ENCODE measurements around the gene CLTCL1. TPM values are rescaled to one million over a fixed set of nuclear protein-coding genes. Genes with fewer than 3 reads are reported as not detected.

The CLTCL1 gene
- total and polyA plus RNA-seq, 3 donors from 2014 or later, result 46.6 to 107 (median 54.4) TPM

GRCh38 chr22:19290400-19291217 is 910 bp downstream of the CLTCL1 start:
- intact Hi-C loops (cut with DNase I; ENCODE audit: low total_unique reads), result no loop called here
- peak overlapping the region; percentile 73 to 97 for H3K4me3 ChIP-seq
- no peak for DNase-seq
- H3K9me3 ChIP-seq, result no peaks in the 10 kb centered on the region
- WGBS, 2 donors, result 14 to 18% methylated on average over 21 to 27 of the region's 27 CpGs
- TF ChIP-seq, protein P1, sequence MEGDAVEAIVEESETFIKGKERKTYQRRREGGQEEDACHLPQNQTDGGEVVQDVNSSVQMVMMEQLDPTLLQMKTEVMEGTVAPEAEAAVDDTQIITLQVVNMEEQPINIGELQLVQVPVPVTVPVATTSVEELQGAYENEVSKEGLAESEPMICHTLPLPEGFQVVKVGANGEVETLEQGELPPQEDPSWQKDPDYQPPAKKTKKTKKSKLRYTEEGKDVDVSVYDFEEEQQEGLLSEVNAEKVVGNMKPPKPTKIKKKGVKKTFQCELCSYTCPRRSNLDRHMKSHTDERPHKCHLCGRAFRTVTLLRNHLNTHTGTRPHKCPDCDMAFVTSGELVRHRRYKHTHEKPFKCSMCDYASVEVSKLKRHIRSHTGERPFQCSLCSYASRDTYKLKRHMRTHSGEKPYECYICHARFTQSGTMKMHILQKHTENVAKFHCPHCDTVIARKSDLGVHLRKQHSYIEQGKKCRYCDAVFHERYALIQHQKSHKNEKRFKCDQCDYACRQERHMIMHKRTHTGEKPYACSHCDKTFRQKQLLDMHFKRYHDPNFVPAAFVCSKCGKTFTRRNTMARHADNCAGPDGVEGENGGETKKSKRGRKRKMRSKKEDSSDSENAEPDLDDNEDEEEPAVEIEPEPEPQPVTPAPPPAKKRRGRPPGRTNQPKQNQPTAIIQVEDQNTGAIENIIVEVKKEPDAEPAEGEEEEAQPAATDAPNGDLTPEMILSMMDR (IDR thresholded peaks at IDR 0.05), result no peak
- TF ChIP-seq POLR2A (IDR thresholded peaks at IDR 0.05), result no peak
- H3K36me3 ChIP-seq (ENCODE audit: low read depth, missing control alignments), result no peaks in the 10 kb centered on the region
- peak overlapping the region; percentile 29 to 81 for H3K27ac ChIP-seq
- H3K4me1 ChIP-seq, result peaks cover 20% of the 10 kb centered on the region
- no peaks in the 10 kb centered on the region for H3K27me3 ChIP-seq

DNA sequence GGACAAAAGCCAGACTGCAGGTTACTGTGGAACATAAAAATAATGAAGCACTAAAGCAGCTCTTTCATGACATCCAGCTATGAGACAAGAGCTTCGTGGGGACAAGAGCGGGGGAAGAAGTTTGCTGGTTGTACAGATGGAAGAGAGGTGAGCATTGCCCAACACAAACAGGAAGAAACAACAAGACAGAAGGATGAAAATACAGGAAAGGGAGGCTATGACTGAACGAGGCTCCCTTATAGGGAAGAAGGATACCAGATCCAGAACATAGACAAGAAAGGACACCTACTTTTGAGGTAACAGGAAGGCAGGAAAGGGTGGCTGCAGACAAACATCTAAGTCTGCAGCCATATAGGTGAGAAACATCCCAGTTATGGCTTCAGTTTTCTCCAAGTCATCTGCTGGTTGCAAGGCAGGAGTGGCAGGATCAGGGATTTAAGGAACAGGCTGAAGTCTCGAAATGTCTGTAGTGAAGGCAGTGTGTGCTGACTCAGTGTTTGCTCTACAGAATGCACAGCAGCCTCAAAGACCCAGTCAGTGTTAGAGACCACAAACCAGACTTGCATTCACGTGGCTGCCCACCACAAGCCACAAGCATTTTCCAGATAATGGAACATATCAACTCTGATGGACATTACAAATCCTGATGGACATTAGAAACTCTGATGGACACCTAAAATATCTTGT is 1.9 kb downstream of the CLTCL1 start:
- Histone ChIP-seq H3K4me1 (peaks cover 20% of the 10 kb centered on the region), H3K36me3 (ENCODE audit: low read depth, missing control alignments) (no peaks in the 10 kb centered on the region), H3K9me3 (no peaks in the 10 kb centered on the region), H3K27me3 (no peaks in the 10 kb centered on the region), H3K27ac (no peak overlapping the region), H3K4me3 (no peak overlapping the region)
- intact Hi-C loops (cut with DNase I; ENCODE audit: low total_unique reads), result no loop called here
- 83 to 84% methylated on average over 5 of the region's 5 CpGs for WGBS, 2 donors
- TF ChIP-seq, protein P1 (IDR thresholded peaks at IDR 0.05), result no peak
- TF ChIP-seq POLR2A (IDR thresholded peaks at IDR 0.05), result no peak
- DNase-seq, result no peak

- Histone ChIP-seq H3K27me3 (no peaks in the 10 kb centered on the region), H3K27ac (no peak overlapping the region), H3K9me3 (no peaks in the 10 kb centered on the region), H3K36me3 (ENCODE audit: low read depth, missing control alignments) (no peaks in the 10 kb centered on the region), H3K4me1 (peaks cover 16% of the 10 kb centered on the region), H3K4me3 (no peak overlapping the region)
- 85 to 89% methylated on average over 4 of the region's 4 CpGs for WGBS, 2 donors
- intact Hi-C loops (cut with DNase I; ENCODE audit: low total_unique reads), result no loop called here
- no peak for TF ChIP-seq POLR2A (IDR thresholded peaks at IDR 0.05)
- TF ChIP-seq, protein P1 (IDR thresholded peaks at IDR 0.05), result no peak
- no peak for DNase-seq
Measured at GRCh38 chr22:19287889-19288288, 3.6 kb downstream of the CLTCL1 start.

DNA sequence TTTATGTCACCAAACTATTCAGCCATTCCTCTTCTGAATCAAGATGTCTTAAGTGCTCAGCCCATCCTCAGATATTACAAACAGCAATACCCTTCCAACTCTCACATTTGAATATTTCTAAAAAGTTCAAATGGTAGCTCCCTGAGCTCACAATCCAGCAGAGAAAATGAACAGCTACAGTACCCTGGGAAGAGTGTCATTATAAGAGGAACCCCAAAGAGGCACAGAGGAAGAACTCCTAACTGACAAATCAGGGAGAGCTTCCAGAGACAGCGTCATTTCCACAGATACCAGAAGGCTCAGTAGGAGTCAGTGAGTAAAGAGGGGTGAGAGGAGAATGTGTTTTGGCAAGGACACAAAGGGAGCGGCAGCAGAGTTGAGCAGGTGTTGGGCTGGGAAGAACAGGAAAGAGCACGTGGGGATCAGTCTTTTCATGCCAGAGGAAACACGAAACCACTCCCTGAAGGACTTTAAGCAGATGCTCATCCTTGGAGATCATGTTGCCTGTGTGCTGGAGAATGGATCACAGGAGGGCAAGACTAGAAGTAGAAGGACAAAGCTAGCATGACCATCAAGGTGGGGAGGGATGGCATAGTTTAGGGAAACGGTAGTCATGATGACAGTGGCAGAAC is 4.3 kb downstream of the CLTCL1 start:
- no peak for DNase-seq
- no peaks in the 10 kb centered on the region for H3K27me3 ChIP-seq
- no peak overlapping the region for H3K27ac ChIP-seq
- H3K4me1 ChIP-seq, result peaks cover 9% of the 10 kb centered on the region
- no peaks in the 10 kb centered on the region for H3K9me3 ChIP-seq
- 71 to 81% methylated on average over 5 of the region's 5 CpGs for WGBS, 2 donors
- TF ChIP-seq, protein P1 (IDR thresholded peaks at IDR 0.05), result no peak
- no peak for TF ChIP-seq POLR2A (IDR thresholded peaks at IDR 0.05)
- H3K4me3 ChIP-seq, result no peak overlapping the region
- intact Hi-C loops (cut with DNase I; ENCODE audit: low total_unique reads), result no loop called here
- H3K36me3 ChIP-seq (ENCODE audit: low read depth, missing control alignments), result no peaks in the 10 kb centered on the region

Data from testis (tissue), 3 donors.